GM12878 (cell line): ENCODE data around the gene PEF1. TPM values are rescaled to one million over a fixed set of nuclear protein-coding genes. Genes with fewer than 3 reads are reported as not detected.

ENCODE experiments used
- ATAC-seq: fragments of 200-7000 bp; cut with Tn5 transposase; 3 replicates; pipeline ENCODE4 v1.9.1; 2020; ENCODE audit warnings: mild to moderate bottlenecking, moderate library complexity
- BruUV-seq: library from RNA; stranded (reverse); fragments of 400-500 nt; replicated peaks from 2 replicates; lab custom pipeline; 2021; lab: Mats Ljungman, UMichigan
- CTCF ChIA-PET: fragments of 300-600 bp; sonication (Branson Sonifier 250); formaldehyde crosslinking; extraction: SDS; loops from one replicate; lab custom pipeline; 2021; ENCODE audit warnings: inconsistent platforms; lab: Yijun Ruan, JAX
- POLR2A ChIA-PET: fragments of 350-600 bp; formaldehyde crosslinking; extraction: SDS; loops from one replicate; lab custom pipeline; 2021; ENCODE audit warnings: inconsistent platforms; lab: Charles Lee
- RAD21 ChIA-PET: fragments of 300-600 bp; sonication (Branson Sonifier 250); formaldehyde crosslinking; loops from one replicate; lab custom pipeline; 2023; ENCODE audit warnings: antibody characterized with exemption; ENCODE audit not compliant: unreplicated experiment; lab: Charles Lee
- SMC1A ChIA-PET: fragments of 300-600 bp; sonication (Branson Sonifier 250); formaldehyde crosslinking; loops from one replicate; lab custom pipeline; 2023; ENCODE audit not compliant: unreplicated experiment, uncharacterized antibody; lab: Charles Lee
- DNase-seq: peaks from one replicate; pipeline ENCODE4 v3.0.0-alpha.2; 2011; ENCODE audit warnings: low read depth, low spot score
- FAIRE-seq: peaks from 3 replicates; lab custom pipeline; 2011; peaks lifted over from hg19 to GRCh38; lab: Jason Lieb, UNC
- H2AFZ ChIP-seq: 2 replicates; pipeline ENCODE4 v1.6.0; 2011; ENCODE audit warnings: low read depth, low read length, control low read depth; ENCODE audit not compliant: control insufficient read depth
- H3K27ac ChIP-seq: 2 replicates; pipeline ENCODE4 v1.5.1; 2011; ENCODE audit warnings: control low read depth; ENCODE audit not compliant: control insufficient read depth, insufficient read depth
- H3K27me3 ChIP-seq, 2 experiments: replicated peaks in 1 of 2; 2 replicates each; pipeline versions ENCODE4 v1.6.0 to v1.6.1; 2011; ENCODE audit warnings: low read length in 1 of 2; ENCODE audit not compliant: control insufficient read depth in 2 of 2, insufficient read depth in 2 of 2
- H3K36me3 ChIP-seq, 2 experiments: 2 replicates each; pipeline ENCODE4 v1.5.1; 2011; ENCODE audit warnings: low read length in 1 of 2; ENCODE audit not compliant: control insufficient read depth in 2 of 2, insufficient read depth in 2 of 2
- H3K4me1 ChIP-seq: 2 replicates; pipeline ENCODE4 v1.6.1; 2011; ENCODE audit warnings: mild to moderate bottlenecking, low read length, moderate library complexity, mixed read lengths; ENCODE audit not compliant: control insufficient read depth, insufficient read depth
- H3K4me2 ChIP-seq: 2 replicates; pipeline ENCODE4 v1.6.0; 2011; ENCODE audit warnings: control low read depth; ENCODE audit not compliant: control insufficient read depth, insufficient read depth
- H3K4me3 ChIP-seq: fragments of 200-600 bp; sonication (generic); 2 replicates; pipeline ENCODE4 v1.5.1; 2016
- H3K79me2 ChIP-seq: 2 replicates; pipeline ENCODE4 v1.6.0; 2011; ENCODE audit warnings: low read length; ENCODE audit not compliant: control insufficient read depth, insufficient read depth
- H3K9ac ChIP-seq: 2 replicates; pipeline ENCODE4 v1.8.0; 2011; ENCODE audit warnings: low read length, control low read depth, mixed read lengths; ENCODE audit not compliant: control insufficient read depth, insufficient read depth
- H3K9me3 ChIP-seq: replicated peaks from 3 replicates; pipeline ENCODE4 v1.5.1; 2011; ENCODE audit warnings: mild to moderate bottlenecking, low read length; ENCODE audit not compliant: control insufficient read depth, insufficient read depth
- H4K20me1 ChIP-seq: 2 replicates; pipeline ENCODE4 v1.6.0; 2011; ENCODE audit not compliant: control insufficient read depth, insufficient read depth
- BCL11A ChIP-seq: IDR thresholded peaks from 2 replicates; pipeline ENCODE4 v1.6.1; 2011; ENCODE audit warnings: low read depth, low read length
- CHD2 ChIP-seq: IDR thresholded peaks from 2 replicates; pipeline ENCODE4 v1.6.1; 2011; ENCODE audit warnings: low read depth, low read length, improper control_type of control experiment, borderline replicate concordance
- JUND ChIP-seq: IDR thresholded peaks from 2 replicates; pipeline ENCODE4 v1.6.1; 2012; ENCODE audit warnings: low read depth, mild to moderate bottlenecking, low read length, improper control_type of control experiment, moderate library complexity
- NFIC ChIP-seq: IDR thresholded peaks from 2 replicates; pipeline ENCODE4 v1.6.1; 2012; ENCODE audit warnings: low read depth, mild to moderate bottlenecking, inconsistent platforms, low read length, moderate library complexity
- NFYB ChIP-seq: IDR thresholded peaks from 2 replicates; pipeline ENCODE4 v1.6.1; 2011; ENCODE audit warnings: low read depth, mild to moderate bottlenecking, low read length, improper control_type of control experiment, moderate library complexity; ENCODE audit not compliant: insufficient read depth
- RELA ChIP-seq: fragments of 450-650 bp; IDR thresholded peaks from 2 replicates; pipeline ENCODE4 v1.8.0; 2014; ENCODE audit warnings: borderline replicate concordance; ENCODE audit not compliant: partially characterized antibody
- SMARCA5 ChIP-seq: fragments of 450-650 bp; IDR thresholded peaks from 2 replicates; pipeline ENCODE4 v1.6.1; 2017; ENCODE audit warnings: mild to moderate bottlenecking
- SUPT20H ChIP-seq: IDR thresholded peaks from 2 replicates; pipeline ENCODE4 v1.6.1; 2011; ENCODE audit warnings: low read depth, mild to moderate bottlenecking, low read length, moderate library complexity, borderline replicate concordance; ENCODE audit not compliant: control insufficient read depth
- ZNF207 ChIP-seq: fragments of 450-650 bp; IDR thresholded peaks from 2 replicates; pipeline ENCODE4 v1.6.1; 2014; ENCODE audit warnings: antibody characterized with exemption, mild to moderate bottlenecking, borderline replicate concordance
- WGBS: methylation state at CpG from one replicate; pipeline ENCODE4 v1.1.6; 2016; ENCODE audit warnings: low lambda C conversion rate; ENCODE audit not compliant: insufficient replicate concordance, insufficient coverage; ENCODE audit errors: missing lambda C conversion rate; 5-methylcytosine and 5-hydroxymethylcytosine counted together
- in situ Hi-C: fragments of 300-500 bp; cut with MboI; formaldehyde crosslinking; loops from 9 replicates; pipeline ENCODE4 v1.14.3; 2018; ENCODE audit warnings: mixed read lengths
- intact Hi-C: fragments of 100-400 bp; cut with micrococcal nuclease; formaldehyde crosslinking; loops from one replicate; pipeline ENCODE4 v1.14.2; 2022; ENCODE audit not compliant: unreplicated experiment
- polyA plus RNA-seq, 11 experiments: library from polyadenylated mRNA; depleted of rRNA in 4 of 11; unstranded in 6 of 11; stranded (reverse) in 5 of 11; fragments of >200 nt; fragmentation: Nextera tagmentation in 4 of 11; fragmentation: Illumina TruSeq in 1 of 11; extraction: Ambion mirVana in 4 of 11; extraction: Trizol in 1 of 11; gene quantifications; 1 replicate in 1 of 11; 2 replicates in 10 of 11; pipeline versions ENCODE4 v1.2.1 to v1.2.3, GENCODE V29; 2011 to 2016; ENCODE audit warnings: inconsistent platforms in 2 of 11, missing spikeins in 2 of 11, low read depth in 1 of 11
- total RNA-seq, 4 experiments: library from RNA; depleted of rRNA in 3 of 4; stranded (reverse); fragments of >200 nt in 3 of 4; fragmentation: Illumina TruSeq in 1 of 4; extraction: Trizol in 1 of 4; gene quantifications; 2 replicates each; pipeline versions ENCODE4 v1.2.1 to v1.2.3, GENCODE V29; 2013 to 2021
- TF ChIP-seq, protein P1 (sequence below): fragments of 450-650 bp; IDR thresholded peaks from 2 replicates; pipeline ENCODE4 v1.6.1; 2017; ENCODE audit warnings: mild to moderate bottlenecking
- TF ChIP-seq, protein P2 (sequence below): fragments of 450-650 bp; IDR thresholded peaks from 2 replicates; pipeline ENCODE4 v1.6.1; 2017; ENCODE audit warnings: mild to moderate bottlenecking, low read depth, inconsistent platforms; ENCODE audit not compliant: poor library complexity, severe bottlenecking
- TF ChIP-seq, protein P3 (sequence below): fragments of 450-650 bp; IDR thresholded peaks from 2 replicates; pipeline ENCODE4 v1.6.1; 2016; ENCODE audit warnings: mild to moderate bottlenecking

The PEF1 gene
- total and polyA plus RNA-seq, 10 of the 15 experiments (the other 5 are each of a cell fraction or from before 2014, with no cell fraction given), result 27.1 to 107 (median 79.0) TPM

DNA sequence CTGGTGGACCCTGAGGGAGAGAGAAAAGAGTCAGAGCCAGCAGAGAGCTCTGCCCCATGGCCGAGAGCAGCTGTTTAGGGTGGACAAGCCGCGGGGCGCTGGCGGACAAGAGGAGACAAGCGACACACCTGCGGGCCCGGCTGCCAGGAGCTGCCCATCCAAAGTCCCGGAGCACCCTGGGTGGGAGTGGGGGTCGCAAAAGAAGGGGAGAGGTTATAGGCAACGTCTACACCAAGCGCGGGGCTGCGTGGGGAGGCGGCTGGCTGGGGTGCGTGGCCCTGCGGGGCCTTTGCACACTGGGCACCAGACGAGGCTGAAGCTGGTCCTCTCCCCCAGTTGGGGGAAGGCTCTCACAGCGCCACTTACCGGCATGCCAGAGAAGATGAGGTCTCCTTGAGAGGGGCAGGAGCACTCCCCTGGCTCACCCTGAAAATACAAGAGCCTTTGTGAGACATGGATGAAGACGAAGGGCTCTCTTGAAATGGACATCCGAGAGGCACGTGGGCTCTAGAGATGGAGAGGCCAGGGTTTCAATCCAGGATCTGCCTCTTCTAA lies 35.1 kb upstream of the PEF1 start:
- POLR2A ChIA-PET, result no interaction called here
- TF ChIP-seq RELA (no peak), NFIC (no peak), SMARCA5 (no peak), ZNF207 (no peak), CHD2 (no peak), BCL11A (no peak), JUND (no peak), SUPT20H (no peak), NFYB (no peak)
- TF ChIP-seq, protein P1, sequence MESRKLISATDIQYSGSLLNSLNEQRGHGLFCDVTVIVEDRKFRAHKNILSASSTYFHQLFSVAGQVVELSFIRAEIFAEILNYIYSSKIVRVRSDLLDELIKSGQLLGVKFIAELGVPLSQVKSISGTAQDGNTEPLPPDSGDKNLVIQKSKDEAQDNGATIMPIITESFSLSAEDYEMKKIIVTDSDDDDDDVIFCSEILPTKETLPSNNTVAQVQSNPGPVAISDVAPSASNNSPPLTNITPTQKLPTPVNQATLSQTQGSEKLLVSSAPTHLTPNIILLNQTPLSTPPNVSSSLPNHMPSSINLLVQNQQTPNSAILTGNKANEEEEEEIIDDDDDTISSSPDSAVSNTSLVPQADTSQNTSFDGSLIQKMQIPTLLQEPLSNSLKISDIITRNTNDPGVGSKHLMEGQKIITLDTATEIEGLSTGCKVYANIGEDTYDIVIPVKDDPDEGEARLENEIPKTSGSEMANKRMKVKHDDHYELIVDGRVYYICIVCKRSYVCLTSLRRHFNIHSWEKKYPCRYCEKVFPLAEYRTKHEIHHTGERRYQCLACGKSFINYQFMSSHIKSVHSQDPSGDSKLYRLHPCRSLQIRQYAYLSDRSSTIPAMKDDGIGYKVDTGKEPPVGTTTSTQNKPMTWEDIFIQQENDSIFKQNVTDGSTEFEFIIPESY, result no peak
- TF ChIP-seq, protein P2, sequence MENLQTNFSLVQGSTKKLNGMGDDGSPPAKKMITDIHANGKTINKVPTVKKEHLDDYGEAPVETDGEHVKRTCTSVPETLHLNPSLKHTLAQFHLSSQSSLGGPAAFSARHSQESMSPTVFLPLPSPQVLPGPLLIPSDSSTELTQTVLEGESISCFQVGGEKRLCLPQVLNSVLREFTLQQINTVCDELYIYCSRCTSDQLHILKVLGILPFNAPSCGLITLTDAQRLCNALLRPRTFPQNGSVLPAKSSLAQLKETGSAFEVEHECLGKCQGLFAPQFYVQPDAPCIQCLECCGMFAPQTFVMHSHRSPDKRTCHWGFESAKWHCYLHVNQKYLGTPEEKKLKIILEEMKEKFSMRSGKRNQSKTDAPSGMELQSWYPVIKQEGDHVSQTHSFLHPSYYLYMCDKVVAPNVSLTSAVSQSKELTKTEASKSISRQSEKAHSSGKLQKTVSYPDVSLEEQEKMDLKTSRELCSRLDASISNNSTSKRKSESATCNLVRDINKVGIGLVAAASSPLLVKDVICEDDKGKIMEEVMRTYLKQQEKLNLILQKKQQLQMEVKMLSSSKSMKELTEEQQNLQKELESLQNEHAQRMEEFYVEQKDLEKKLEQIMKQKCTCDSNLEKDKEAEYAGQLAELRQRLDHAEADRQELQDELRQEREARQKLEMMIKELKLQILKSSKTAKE, result no peak
- TF ChIP-seq, protein P3, sequence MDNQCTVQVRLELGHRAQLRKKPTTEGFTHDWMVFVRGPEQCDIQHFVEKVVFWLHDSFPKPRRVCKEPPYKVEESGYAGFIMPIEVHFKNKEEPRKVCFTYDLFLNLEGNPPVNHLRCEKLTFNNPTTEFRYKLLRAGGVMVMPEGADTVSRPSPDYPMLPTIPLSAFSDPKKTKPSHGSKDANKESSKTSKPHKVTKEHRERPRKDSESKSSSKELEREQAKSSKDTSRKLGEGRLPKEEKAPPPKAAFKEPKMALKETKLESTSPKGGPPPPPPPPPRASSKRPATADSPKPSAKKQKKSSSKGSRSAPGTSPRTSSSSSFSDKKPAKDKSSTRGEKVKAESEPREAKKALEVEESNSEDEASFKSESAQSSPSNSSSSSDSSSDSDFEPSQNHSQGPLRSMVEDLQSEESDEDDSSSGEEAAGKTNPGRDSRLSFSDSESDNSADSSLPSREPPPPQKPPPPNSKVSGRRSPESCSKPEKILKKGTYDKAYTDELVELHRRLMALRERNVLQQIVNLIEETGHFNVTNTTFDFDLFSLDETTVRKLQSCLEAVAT, result no peak

More for the DNA sequence above, 35.1 kb upstream of the PEF1 start:
- ChIA-PET CTCF (interaction anchor here (0.6 to 2.8 kb wide), 4 partner anchors 36 to 109 kb away, joined by 3 to 12 read pairs (median 8); no protein-coding TSS in a partner anchor), SMC1A (interaction anchor here (1.0 to 1.2 kb wide), 2 partner anchors 25 to 29 kb away, joined by 3 to 4 read pairs; no protein-coding TSS in a partner anchor), RAD21 (interaction anchor here (1.5 kb wide), 1 partner anchor 25 kb away, joined by 4 read pairs; no protein-coding TSS in a partner anchor)
- Histone ChIP-seq H3K4me2 (no peak overlapping the region), H3K4me1 (no peaks in the 10 kb centered on the region), H3K9me3 (no peaks in the 10 kb centered on the region), H3K79me2 (no peaks in the 10 kb centered on the region), H3K9ac (no peak overlapping the region), H3K27me3 (peaks cover under 1% of the 10 kb centered on the region in 2 experiments; a peak in 3 of 4 replicates), H2AFZ (no peak overlapping the region), H3K36me3 (no peaks in the 10 kb centered on the region), H3K27ac (no peak overlapping the region), H3K4me3 (no peak overlapping the region), H4K20me1 (no peaks in the 10 kb centered on the region)
- no peak for FAIRE-seq
- no peak for ATAC-seq
- in situ Hi-C loops (no loop called here), intact Hi-C loops (no loop called here)
- no TSS peak for BruUV-seq
- 49% methylated on average over 23 of the region's 23 CpGs for WGBS
- DNase-seq, result no peak
